GM18502 (cell line): ENCODE measurements around the gene S100A5.

Experiments
- ATAC-seq: cut with Tn5 transposase; IDR thresholded peaks from one replicate; pipeline ENCODE4 v1.9.1; 2021; ENCODE audit warnings: mild to moderate bottlenecking; ENCODE audit not compliant: unreplicated experiment, poor library complexity

The S100A5 gene

DNA sequence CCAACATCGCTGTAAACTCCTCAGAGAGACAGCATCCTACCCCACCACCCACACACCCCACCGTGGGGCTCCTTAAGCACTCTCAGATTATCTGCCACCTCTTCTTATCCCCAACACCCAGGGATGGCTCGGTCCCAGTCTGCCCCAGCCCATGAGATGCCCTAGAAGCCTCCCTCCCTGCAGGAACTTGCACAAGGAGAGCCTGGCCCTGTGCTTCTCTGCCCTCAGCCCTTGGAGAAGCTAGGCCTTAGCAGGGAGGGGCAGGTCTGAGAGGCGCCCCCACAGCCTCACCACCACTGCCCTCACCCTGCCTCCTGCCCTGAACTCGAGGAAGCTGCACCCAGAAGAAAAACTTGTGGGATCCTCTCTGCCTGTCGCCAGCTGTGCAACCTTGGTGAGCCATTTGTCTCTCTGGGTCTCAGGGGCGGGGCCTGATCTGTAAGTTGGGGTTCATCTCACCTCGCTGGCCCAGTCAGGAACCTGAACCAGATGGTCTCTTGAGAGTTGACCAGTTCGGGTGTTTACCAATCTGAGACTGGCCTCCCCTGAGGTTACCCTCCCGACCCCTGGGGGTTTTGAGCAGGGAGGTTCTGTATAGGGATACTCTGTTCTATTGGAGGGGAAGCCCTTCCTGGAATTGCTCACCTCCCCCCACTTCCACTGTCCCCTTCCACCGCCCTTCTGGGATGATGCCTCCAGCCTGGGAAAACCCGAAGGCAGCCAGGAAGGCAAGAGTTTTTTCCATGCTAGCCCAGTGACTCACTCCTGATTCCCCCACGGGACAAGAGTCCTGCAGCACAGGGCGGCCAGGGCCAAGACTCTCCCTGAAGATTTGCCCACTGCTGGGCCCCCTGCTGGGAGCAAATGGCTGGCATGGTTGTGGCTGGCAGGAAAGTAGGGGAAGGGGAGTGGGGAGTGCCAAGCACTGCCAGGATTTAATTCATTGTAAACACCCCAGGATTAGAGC lies 8.3 kb upstream of the S100A5 start, which contains the start of gene S100A3:
S100A3 (minus strand) TSS at position 537 of the 967 bp plus-strand sequence. CDS start 773 bp downstream, outside the sequence.
- ATAC-seq, result no peak

DNA sequence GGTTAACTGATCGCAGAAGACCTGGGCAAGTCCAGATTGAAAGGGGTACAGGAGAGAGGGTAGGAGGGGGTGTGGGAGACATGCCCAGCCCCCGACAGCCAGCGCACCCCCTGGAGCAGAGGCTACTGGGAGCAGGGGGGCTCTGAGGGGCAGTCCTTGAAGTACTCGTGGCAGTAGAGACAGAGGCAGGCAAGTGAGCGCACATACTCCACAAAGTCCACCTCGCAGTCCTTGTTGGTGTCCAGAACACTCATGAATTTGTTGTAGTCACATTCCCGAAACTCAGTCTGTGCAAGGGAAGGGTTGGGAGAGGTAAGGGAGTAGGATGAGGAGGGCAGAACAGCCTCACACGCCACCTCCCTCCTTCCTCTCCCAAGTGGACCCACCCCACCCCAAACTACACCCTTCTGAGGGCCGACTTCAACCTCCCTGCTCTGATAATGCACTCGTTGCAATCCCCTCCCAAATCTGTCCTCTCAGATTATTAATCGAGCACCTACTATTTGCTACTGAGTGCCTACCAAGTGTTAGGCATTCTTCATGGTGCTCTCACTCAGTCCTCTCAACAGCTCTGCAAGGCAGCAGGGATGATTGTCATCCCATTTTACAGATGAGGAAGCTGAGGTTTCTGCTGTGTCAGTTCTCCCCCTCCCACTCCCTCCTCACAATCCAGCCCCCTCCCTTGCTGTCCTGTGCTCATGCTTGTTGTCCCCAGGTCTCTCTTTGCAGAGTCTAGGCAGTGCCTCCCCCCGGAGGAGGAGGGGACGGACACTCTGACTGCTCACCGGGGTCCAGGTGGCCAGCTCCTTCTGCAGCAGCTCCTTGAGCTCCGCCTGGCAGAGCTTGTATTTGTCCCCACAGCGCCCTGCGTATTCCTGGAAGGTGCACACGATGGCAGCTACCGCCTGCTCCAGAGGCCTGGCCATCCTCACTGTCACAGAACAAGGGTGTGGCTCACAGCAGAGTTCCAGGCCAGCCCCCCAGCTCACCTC lies 7.1 kb upstream of the S100A5 start:
- ATAC-seq, result no peak

DNA sequence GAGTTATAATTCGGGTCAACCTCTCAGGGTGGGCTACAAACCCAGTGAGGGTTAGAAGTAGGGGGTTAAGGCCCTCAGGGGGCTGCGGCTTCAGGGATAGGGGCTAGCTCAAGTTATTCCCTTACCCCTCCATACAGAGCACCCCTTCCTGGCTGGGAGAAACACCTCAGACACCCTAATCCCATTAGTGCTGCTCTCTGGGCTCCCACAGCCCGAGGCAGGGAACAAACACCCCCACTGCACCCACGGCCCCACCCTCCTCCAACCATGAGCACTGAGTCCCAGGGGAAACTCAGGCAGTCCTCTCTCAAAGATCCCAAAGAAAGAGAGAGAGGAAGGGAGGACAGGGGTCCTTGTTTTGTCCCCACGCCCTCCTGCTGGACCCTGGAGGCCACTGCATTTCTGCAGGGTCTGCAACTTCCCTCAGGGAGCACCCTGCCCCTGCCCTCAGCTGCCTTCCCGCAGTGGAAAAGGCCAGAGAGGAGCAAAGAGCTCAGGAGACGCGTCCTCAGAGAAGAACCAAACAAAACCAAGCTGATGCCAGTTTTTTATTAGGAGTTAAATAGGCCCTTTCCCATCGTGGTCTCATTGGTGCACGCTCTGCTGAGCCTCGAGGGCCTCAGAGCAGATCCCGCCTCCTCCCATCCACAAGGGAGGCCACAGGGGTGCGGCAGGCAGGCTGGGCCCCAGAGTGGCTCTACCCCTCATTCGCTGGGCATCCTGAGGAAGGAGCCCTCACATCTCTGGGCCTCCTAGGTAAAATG lies 6.2 kb upstream of the S100A5 start:
- no peak for ATAC-seq

DNA sequence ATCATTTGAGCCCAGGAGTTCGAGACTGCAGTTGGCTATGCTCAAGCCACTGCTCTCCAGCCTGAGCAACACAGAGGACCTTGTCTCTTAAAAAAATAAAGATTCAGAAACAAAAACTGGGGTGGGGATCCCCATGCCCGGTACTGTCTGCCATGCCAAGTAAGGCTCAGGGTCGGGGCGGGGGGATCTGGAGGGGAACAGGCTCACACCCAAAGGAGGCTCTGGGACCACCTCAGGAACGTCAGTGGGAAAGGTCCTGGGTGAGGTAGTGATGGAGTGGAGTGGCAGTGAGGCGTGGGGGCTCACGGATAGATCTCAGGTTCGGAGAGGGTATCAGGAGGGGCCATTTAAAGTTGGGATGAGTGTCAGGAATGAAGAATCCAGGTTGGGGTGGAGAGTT lies 5.6 kb upstream of the S100A5 start:
- no peak for ATAC-seq

DNA sequence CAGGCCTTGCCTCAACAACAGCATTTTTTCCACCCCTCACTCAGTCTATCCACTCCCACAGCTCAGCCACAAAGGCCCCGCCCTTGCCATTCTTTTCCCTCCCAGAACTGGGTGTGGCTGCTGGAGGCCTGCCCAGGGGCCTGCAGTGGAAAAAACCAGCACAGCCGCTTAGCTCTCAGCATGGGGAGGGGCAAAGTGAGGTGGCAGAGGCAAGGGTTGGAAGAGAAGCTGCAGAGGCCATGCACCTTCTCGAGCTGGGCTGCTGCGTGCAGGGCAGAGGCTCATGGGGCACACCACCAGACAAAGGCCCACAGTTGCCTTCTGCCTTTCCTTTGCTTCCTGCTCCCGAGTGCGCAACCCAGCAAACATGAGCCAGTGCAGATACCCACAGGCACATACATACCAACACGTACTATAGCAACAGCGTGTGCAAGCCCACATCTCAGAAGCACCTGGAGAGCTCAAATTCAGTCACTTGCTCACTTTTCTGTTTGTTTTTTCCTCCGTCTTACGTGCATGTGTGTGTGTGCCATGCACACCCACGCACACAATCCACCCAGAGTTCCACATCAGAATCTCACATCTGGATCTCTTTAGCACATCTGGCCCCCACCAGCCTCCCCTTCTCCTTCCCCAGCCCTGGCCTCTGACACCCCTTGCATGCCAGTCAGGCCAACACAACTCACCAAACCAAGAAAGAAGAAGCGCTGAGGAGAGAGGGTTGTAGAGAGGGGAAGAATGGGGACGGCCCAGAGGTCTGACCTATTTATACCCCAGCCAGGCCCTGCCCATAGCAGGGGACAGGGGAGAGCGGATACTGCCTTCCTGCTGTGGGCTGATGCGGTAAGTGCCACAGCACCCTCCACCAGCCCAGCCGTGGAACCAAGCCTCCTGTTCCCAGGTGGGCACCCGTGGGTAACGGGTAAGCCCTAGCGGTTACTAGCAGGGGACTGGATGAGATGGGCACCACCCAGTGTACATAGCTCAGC lies 4.6 kb upstream of the S100A5 start, which contains the start of gene S100A4:
S100A4 (minus strand) TSS at position 740 of the 989 bp plus-strand sequence. CDS start 1,012 bp downstream, outside the sequence.
- ATAC-seq, result peak; percentile 70

DNA sequence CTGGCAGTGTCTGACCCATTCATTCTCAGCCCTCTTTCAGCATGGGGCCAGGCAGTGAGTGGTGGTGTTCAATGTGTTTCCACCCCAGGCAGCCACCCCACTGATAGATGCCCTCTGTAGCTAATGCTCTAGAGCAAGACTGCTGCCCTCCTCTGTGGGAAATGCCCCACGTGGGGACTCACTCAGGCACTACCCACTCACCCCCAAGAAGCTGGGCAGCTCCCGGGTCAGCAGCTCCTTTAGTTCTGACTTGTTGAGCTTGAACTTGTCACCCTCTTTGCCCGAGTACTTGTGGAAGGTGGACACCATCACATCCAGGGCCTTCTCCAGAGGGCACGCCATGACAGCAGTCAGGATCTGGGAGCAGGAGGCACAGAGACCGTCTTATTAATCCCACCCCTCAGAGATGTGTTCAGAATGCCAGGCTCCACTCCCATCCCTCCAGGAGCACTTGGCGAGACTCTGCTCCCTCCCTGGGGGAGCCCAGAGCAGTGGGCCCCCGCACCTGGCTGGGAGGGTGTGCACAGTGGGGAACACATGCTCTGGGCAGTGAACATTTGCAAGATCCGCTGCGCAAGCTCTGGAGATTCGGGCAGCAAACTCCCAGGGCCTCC lies 3.8 kb upstream of the S100A5 start:
- ATAC-seq, result no peak

DNA sequence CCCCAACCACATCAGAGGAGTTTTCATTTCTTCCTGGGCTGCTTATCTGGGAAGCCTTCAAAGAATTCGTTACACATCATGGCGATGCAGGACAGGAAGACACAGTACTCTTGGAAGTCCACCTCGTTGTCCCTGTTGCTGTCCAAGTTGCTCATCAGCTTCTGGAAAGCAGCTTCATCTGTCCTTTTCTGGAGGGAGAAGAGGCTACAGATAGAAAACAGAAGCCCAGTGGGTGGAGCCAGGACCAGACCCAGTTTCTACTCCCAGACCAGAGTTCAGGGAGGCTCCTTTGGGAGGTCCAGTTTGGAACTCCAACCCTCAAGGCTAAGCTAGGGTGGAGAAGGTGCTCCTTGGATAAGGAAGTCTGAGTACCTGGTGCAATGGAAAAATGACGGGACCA lies 3.0 kb upstream of the S100A5 start:
- no peak for ATAC-seq

DNA sequence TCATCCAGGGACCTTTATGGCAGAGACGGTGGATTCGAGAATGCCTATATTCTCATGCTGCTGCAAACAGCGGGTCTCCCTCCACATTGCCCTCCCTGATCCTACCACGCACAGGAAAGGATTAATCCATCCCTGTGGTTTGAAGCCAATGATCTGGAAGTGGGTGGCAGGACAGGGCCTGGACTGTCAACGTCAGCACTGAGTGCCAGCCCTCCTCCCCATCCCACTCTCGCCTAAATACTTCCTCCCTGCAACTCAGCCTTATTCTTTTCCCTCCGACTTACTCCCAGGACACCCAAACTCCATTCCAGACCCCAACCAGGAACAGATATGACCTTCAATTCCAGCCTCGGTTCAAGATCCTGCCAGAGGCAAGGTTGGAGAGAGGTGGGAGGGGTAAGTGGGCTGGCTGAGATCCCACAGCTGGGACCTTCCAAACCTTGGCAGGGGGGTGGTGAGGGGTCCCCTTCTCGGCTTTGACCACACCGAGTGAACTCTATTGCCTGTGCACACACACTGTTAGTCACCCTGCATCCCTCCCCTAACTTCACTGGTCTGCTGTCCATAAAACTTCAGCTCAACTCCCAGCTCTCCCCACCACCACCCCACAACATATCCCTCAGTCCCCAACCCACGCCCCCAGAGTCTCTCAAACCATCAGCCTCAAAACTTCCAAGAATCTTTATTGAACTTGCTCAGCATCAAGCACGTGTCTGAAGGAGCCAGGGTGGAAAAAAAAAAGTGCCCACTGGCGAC lies 2.4 kb upstream of the S100A5 start:
- ATAC-seq, result no peak

DNA sequence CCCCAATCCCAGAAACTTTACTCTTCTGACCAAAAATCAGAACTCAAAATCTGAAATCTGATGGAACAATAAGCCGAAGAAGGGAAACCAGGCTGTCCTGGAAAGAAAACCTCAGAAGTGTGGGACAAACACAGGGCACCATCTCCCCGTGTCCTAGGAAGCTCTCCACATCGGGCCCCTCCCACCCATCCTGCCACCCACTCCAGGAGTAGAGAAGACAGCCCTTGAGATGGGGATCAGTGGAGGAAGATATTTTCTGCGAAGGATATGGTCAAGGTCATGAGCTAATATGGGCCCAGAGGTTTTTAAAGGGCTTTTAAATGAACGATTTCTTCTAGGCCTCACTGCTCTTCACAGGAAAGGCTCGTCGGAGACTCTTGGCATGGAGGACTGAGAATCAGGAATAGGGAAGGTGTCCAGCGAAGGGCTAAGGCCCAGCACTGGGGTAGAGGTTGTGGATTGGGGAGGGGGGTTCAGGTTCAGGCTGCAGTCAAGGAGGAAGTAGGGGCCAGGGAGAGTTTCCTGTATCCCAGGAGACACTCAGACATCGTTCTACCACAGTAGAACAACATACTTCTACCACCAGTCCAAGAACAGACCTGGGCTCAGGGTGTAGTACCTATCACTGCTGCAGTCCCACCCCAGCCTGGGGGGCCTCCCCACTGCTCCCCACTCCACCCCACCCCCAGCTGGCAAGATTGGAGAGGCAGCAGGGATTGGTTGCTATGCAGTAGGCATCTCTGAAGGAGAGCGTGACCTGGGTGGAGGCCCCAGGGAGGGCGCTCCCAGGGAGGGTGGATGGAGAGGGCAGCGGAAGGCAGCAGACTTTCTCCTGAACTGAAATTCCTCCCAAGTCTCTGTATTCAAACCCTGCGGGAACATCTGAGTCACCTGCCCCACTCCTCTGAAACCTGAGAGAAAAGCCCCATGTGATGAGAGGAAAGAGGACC lies 1.2 kb upstream of the S100A5 start:
- ATAC-seq, result no peak

DNA sequence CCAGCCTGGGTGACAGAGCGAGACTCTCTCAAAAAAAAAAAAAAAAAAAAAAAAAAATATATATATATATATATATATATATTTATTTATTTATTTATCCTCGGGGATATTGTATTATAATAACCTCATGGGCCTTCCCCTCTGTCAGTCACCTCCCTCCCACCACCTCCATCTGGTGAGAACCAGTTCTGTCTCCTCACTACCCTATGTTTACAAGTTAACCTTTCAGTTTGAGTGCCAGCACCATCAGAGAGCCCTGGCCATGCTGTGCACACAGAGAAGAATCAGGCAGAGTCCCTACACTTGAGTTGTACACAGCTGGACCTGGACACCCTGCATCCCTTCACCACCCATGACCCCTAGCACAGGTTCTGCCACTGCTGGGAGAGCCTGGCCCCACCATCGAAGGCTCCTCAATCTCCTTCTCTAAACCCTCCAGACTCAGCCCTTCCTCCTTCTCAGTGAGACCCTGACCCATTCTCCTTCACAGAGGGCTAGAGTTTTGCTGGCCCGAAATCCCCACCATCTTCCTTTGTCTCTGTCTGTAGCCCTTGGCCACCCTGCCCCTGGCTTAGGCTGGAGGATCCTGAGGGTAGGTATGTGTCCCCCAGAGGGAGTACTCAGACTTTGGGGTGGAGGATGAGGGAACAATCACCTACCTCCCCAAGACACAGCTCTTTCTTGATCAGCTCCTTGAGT lies 1.2 kb downstream of the S100A5 start:
- no peak for ATAC-seq

DNA sequence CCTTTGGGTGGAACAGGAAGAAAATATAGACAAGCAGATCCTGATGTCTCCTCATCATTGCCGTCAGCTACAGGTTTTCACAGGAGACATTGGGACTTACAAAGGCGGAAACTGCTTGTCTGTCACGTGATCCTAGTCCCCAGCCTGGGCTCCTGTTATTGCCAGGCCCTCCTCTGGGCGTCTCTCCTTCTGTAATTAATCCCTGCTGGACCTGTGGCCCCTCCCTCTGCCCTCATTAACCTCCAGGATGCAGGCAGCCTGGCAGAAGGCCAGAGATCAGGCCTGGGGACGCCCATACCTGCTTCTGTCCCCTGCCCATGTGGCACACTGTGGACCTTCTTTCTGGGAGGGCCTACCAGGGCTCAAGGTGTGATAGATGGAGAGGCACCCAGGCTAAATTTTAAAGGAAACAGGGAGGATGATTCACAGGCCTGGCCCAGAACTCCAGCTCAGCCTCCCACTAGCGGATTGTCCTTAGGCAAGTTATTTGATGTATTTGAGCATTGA lies 2.4 kb downstream of the S100A5 start:
- ATAC-seq, result no peak

DNA sequence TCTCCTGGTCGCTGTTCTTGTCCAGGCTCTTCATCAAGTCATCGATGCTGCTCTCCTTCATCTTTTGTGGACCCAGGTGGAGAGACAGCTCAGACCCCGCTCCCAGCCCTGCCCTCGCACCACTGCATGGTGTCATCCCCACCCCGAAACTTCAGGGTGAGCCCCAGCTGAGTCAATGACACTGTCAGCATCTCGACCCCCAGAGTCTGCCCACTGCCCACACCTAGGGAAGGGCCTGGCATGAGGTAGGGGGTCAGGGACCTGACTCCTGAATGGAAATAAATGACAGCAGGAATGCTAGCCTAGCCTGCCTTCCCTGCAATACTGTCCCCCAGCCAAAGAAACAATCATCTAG lies 3.4 kb downstream of the S100A5 start:
- no peak for ATAC-seq

DNA sequence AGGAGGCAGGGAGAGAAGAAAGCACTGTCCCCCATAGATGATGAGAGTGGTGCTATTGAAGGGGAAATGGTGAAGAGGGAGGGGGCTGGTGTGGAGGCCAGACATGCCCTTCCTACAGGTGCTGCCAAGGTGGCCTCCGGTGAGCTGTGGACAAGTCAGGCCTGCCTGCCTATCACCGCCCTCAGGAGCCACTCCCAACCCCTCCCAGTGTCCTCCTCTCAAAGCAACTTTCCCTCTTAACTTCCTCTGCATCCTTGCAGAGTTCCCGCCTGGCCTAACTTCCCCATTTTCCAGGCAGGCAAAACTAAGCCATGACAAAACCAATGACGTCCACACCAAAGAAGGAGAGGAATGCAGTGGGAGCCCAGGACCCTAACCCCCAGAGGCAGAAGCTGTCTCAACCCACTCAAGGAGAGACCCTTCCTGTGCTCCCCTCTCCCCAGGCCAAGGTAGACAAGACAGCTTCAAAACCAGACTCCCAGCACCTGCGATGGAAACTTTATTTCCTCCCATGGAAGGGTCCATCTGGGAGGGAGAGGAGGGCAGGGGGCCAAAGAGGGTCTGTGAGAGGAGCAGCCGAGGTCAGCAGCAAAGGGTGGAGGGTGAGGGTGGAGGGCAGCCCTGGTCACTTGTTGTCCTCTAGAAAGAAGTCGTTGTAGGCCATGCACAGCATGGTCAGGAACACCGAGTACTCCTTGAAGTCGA lies 3.9 kb downstream of the S100A5 start:
- ATAC-seq, result no peak

DNA sequence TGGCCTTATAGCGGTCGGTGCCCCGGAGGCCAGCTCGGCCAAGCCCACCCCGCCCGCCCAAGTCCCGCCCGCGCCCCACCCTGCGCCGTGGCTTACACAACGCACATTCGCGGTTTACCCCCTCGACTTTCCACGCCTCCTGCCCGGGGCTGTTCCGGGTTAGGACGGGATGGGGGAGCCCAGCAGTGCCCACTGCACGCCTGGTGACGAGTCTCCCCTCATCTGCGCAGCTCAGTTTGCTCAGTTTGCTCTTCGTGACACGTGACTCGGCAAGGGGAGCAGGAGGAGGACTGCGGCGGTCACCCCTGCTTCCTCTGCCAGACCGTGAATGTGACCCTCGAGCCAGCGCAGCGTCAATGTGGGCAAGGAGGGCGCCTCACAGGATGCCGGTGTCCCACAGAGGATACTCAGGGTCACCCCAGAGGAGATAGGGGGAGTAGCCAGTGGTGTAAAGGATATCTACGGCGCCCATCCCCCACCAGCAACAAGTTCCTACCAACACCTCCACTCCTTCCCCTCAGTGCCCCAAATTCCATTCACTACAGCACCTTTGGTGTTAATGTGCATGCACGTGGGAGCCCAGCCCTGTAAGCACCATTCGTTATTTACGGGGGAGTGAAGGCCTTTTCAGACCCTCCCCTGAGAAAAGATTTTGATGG lies 4.6 kb downstream of the S100A5 start:
- ATAC-seq, result peak; percentile 47
